ENCODE data around the gene TNS1.

DNA sequence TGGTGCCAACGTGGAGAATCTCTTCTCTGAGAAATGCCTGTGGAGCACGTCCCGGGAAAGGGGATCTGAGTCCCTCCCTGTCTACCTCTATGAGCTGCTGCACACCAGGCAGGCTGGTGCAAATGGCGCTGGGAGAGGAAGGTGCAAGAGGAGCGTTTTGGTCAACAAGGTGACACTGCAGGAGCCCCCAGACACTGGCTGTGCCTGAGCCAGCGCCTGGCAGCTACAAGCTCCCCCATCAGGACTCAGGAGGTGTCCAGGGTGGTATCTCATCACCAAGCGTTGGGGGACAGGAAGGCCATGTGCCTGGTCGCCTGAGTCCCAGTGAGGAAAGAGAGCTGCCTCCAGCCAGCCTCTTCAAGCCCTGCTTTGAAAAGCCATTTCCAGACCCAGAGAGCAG is 173.4 kb downstream of the TNS1 start:
- TF ChIP-seq, protein P1, sequence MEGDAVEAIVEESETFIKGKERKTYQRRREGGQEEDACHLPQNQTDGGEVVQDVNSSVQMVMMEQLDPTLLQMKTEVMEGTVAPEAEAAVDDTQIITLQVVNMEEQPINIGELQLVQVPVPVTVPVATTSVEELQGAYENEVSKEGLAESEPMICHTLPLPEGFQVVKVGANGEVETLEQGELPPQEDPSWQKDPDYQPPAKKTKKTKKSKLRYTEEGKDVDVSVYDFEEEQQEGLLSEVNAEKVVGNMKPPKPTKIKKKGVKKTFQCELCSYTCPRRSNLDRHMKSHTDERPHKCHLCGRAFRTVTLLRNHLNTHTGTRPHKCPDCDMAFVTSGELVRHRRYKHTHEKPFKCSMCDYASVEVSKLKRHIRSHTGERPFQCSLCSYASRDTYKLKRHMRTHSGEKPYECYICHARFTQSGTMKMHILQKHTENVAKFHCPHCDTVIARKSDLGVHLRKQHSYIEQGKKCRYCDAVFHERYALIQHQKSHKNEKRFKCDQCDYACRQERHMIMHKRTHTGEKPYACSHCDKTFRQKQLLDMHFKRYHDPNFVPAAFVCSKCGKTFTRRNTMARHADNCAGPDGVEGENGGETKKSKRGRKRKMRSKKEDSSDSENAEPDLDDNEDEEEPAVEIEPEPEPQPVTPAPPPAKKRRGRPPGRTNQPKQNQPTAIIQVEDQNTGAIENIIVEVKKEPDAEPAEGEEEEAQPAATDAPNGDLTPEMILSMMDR (IDR thresholded peaks at IDR 0.05 in 2 of 3, conservative IDR thresholded peaks at IDR 0.05 in 1 of 3; ENCODE audit: borderline replicate concordance in 1 of 3, insufficient read depth in 1 of 3, low read depth in 2 of 3, low read length in 2 of 3) = no peak
- TF ChIP-seq POLR2A (IDR thresholded peaks at IDR 0.05; ENCODE audit: borderline replicate concordance, extremely low read depth, insufficient read depth, insufficient read length) (no peak), RAD21 (IDR thresholded peaks at IDR 0.05; ENCODE audit: low read depth) (no peak), EZH2phosphoT487 (IDR thresholded peaks at IDR 0.05; ENCODE audit: borderline replicate concordance) (no peak), JUND (IDR thresholded peaks at IDR 0.05) (no peak), CEBPB (IDR thresholded peaks at IDR 0.05; ENCODE audit: low read depth) (no peak), POLR2AphosphoS5 (IDR thresholded peaks at IDR 0.05; ENCODE audit: low read depth, low read length) (no peak), YY1 (IDR thresholded peaks at IDR 0.05; ENCODE audit: extremely low read depth, insufficient replicate concordance, low read depth, low read length) (no peak)
- TF ChIP-seq, protein P2, sequence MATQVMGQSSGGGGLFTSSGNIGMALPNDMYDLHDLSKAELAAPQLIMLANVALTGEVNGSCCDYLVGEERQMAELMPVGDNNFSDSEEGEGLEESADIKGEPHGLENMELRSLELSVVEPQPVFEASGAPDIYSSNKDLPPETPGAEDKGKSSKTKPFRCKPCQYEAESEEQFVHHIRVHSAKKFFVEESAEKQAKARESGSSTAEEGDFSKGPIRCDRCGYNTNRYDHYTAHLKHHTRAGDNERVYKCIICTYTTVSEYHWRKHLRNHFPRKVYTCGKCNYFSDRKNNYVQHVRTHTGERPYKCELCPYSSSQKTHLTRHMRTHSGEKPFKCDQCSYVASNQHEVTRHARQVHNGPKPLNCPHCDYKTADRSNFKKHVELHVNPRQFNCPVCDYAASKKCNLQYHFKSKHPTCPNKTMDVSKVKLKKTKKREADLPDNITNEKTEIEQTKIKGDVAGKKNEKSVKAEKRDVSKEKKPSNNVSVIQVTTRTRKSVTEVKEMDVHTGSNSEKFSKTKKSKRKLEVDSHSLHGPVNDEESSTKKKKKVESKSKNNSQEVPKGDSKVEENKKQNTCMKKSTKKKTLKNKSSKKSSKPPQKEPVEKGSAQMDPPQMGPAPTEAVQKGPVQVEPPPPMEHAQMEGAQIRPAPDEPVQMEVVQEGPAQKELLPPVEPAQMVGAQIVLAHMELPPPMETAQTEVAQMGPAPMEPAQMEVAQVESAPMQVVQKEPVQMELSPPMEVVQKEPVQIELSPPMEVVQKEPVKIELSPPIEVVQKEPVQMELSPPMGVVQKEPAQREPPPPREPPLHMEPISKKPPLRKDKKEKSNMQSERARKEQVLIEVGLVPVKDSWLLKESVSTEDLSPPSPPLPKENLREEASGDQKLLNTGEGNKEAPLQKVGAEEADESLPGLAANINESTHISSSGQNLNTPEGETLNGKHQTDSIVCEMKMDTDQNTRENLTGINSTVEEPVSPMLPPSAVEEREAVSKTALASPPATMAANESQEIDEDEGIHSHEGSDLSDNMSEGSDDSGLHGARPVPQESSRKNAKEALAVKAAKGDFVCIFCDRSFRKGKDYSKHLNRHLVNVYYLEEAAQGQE (IDR thresholded peaks at IDR 0.05; ENCODE audit: low read depth) = no peak
- TF ChIP-seq, protein P3, sequence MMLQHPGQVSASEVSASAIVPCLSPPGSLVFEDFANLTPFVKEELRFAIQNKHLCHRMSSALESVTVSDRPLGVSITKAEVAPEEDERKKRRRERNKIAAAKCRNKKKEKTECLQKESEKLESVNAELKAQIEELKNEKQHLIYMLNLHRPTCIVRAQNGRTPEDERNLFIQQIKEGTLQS (IDR thresholded peaks at IDR 0.05) = no peak

Measured in HCT116 (cell line).